ENCODE results near the gene KRT222.

Gene KRT222

DNA sequence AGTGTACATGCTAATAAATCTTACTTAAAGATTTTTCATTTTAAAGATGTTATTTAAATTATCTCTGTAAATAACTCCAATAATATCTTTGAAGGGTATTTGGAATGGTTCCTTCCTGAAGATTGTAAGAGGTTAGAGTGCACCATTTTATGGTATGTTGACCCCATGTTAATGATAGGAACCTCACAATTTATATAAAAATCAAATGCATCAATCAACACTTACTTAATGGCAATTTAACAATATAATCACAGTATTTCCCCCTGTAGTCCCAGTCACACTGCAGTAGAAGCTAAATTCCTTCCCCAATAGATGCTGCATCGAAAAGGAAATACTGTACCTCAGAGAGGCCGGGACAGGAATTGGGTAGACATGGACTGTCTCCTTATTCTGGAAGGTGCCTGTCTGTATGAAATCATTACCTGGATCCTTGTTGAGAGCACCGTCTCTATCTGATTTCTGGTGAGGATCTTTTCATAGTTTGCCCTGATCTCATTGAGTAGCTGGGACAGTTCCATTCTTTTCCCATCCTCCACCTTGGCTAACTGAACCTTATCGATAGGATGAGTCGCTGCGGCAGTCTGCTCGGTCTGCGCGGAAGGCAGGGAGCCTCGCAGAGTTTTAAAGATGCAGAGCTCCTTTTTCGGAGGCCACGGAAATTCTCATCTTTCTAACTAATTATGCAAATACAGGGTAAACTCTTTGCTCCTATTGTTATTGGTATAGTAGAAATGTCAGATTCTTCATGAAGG, at the start of gene KRT222:
TSS of gene KRT222 (minus strand) at position 596 of the 752 bp plus-strand sequence. CDS start at position 518, 78 bp downstream.
- DNase-seq (ENCODE audit: low read depth): no peak

DNA sequence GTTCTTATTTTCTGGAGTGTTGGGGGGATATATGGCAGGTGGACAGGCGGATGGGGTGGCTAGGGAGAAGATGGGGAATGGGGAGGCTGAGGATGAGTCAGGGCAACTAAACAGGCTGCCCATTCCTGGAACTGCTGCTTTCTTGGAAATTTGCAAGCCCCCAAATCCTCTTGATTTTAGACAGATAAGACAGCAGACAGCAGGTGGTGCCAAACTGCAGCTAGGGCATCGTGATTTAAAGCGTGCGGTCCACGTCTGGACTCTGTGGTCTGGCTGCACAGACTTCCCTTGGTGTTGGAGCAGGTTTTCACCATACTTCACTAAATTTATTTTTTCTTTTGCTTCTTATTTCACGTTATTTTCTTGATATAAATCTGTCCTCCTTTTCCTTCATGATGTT, 49.5 kb upstream of the KRT222 start:
- no peak for DNase-seq (ENCODE audit: low read depth)

DNA sequence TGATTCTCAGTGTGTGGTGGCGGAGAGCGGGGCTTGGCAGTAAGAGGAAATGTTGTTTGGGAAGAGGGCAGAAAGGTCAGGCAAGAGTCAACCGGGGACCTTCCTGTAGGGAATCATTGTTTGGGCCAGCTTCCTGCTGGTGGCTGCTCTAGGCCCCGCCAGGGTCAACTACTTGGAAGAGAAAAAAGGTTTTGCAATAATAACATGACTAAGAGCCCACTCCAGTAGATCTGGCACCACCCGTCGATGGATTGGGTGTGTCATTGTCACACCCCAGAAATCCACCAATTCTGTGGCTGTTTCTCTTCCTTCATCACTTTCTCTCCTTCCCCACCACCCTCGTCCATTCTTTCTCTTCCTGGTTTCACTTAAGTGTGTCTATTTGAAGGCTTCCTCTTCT, 42.8 kb upstream of the KRT222 start:
- DNase-seq (ENCODE audit: low read depth): no peak

DNA sequence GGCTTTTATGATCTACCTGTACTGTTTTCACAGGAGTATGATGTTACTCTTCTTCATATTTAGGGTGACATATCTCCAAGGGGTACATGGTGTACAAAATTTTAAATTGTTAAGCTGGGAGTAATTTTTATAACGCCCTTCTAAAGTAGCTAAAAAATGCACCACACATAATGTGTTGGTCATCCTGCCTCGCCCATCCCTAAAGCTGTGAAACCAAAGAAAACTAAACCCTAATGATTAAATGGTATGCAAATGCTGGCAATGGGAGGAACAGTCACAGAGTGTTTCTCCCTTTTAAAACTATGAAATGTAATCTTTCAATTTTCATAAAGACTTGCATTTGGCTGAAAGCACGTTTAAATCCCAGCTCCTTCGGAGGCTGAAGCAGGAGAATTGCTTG, 40.6 kb upstream of the KRT222 start:
- DNase-seq (ENCODE audit: low read depth): no peak

DNA sequence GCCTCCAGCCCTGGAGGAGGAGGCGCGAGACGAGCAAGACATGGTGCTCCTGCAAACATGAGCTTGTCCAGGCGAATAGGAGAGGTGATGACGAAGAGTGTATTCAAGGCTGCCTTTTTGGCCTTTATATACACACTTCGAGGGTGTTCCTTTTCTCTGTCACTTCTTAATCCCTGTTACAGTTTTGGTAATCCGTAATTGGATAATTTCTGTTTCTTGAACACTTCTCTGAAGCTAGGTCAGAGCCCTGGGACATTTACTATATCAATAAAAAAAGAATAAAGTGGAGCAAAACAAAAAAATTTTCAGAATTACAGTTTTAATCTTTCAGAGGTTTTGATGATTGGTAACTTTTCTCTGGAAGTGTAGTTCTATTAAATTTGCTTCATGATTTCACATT, 38.7 kb upstream of the KRT222 start, which contains the start of gene KRT24:
TSS of gene KRT24 (minus strand) at position 101 of the 400 bp plus-strand sequence. CDS start at position 42, 59 bp downstream.
- no peak for DNase-seq (ENCODE audit: low read depth)

DNA sequence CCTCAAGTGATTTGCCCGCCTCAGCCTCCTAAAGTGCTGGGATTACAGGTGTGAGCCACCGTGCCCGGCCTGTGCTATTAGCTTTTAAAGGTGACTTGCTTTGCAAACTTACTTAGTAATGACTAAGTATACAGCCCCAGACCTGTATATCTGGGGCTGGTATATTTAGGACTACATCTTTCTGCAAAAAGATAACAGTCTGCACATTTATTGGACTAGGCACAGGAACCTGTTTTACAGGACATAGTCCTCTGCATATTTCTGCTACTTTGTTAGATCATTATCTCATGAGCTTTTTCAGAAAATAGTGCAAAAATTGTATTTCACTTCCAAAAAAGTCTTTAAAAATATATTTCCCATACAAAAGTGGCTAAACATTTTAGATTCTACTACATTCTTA, 37.3 kb upstream of the KRT222 start:
- DNase-seq (ENCODE audit: low read depth): no peak

DNA sequence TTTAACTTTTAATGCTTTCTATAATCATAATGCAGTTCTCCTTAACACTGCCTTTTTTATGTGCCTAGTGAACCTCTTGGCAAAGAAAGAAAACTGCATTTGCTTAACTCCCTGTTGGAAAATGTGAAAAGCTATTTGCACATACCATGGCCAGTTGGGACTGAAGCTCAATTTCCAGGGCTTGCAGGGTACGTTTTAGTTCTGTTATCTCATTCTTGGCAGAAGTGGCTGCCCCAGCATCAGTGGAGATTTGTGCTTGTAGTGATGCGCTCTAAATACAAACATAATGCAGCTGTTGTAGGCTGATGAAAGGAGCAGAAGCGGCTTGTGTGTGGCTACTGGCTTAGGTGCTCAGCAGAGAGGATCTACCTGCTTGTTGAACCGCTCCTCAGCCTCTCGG, 34.9 kb upstream of the KRT222 start:
- no peak for DNase-seq (ENCODE audit: low read depth)

DNA sequence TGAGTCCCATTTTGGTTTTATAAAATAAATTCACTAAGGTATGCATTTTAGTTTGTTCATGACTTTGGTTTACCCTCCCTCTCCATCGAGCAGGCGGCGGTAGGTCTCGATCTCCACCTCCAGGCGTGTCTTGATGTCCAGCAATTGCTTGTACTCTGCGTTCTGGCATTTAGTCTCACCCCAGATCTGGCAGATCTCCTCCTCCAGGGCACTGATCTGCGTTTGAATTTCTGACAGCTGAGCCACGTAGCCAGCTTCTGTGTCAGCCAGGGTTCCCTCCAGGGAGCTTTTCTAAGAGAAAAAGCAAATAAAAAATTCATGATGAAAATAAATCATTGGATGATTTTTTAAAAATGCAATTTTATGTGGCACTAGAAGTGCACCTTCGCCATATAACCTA, 34.4 kb upstream of the KRT222 start:
- DNase-seq (ENCODE audit: low read depth): no peak

DNA sequence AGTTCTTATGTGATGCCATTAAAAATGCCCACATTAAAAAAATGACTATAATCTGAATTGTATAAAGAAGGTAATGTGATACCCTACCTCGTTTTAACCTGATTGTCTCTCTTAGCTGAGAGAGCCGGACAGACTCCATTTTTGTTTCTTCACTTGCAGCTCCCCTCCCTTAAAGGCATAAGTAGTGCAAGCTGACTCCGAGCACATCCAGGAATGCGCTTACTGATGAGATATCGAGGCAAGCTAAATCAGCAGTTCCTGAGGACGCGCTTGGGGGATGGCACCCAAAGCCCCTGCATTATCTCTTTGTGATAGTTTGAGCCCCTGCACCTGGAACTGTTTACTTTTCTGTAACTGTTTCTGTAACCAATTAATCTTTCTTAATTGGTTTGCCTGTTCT, 32.3 kb upstream of the KRT222 start:
- no peak for DNase-seq (ENCODE audit: low read depth)

DNA sequence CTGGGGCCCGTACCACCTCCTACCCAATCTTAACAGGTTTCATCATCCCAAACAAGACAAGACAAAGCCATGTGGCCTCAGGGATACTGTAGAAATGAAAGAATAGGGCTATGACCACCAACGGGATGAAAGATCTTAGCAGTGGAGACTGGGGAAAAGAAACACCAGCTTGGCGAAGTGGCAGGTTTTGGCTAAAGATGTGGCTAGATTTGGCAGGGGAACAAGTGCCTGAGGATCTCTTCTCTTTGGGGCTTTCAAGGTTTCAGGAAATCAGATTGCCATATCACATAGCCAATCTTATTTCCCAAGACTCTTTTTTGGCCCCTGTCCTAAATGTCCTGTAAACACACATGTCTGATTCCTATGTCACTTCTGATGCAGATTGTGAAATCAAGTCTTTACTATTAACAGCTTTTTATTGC, 31.7 kb upstream of the KRT222 start:
- no peak for DNase-seq (ENCODE audit: low read depth)

DNA sequence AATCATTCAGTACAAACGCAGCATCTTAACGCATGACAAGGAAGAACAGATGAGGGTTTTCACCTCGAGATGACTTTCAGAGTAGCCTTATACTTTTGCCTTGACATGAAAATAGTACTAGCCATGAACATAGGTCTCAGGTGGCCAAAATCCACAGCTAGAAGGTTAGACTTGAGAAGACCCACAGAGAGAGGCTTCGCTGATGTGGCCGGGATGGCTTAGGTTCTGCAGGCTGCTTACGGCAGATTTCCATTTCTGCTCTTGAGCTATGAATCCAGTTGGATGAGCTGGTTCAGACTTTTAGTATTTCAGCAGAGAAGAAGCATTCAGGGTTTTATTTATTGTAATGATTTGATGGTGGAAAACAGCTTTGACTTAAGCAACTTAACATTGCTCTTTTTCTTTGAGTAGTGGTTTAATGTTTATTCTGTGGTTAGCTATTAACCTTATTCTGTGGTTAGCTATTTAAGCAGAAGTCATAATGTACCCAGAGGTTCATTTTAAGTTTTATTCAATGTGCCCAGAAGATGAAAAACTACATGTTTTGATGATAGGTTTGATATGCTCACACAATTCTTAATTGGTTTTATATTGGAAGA, 31.0 kb upstream of the KRT222 start:
- no peak for DNase-seq (ENCODE audit: low read depth)

DNA sequence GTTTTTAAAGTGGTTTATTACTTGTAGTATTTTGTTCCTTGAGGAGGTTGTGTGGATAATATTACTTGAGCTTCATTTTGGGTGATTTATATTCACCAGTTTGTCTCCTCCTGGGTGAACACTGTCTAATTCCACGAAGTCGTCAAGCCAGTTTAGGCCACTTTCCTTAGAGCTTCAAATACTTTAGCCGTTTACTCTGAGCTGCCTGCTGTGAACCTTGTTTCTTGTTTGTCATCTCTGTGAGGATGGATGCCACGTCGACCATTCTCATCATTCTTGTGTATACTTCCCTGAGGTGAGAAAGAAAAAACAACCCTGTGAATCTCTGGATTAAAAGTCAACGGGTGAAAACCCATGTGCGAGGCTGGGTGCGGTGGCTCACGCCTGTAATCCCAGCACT, 29.6 kb upstream of the KRT222 start:
- DNase-seq (ENCODE audit: low read depth): no peak

DNA sequence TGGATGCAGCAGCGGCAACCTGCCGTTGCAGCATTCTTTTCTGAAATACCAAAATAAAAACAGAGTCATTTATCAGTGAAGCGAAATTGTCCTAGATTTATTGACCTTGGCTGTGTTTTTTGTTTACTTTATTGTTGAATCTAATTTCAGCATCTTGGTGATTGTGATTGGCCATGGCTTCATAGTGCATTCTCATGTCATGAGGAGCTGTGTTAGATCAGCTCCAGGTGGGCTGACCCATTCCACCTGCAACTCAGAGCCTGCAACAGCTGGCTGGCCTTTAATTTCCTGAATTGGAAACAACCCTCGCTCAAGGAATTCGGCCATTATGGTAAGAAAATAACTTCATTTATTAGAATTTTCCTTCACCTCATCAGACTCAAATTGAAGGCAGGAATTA, 22.1 kb upstream of the KRT222 start:
- no peak for DNase-seq (ENCODE audit: low read depth)

DNA sequence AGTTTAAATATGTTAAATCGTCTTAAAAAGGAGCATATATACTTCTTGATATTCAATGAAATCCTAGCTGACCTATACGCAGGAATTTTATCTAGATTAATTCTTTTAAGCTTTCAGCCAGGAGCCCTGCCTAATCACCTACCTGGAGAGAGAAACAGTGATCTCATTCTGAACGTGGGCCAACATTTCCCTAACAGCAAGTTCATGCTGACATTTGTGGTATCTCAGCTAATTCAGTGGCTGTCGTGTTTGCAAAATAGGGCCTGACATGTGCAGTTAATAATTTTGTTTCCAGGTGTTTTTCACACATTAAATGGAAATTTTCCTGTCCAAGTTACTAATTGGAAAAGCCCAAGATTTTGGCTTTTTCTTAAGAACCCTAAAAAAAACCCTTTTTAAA, 21.2 kb upstream of the KRT222 start:
- no peak for DNase-seq (ENCODE audit: low read depth)

DNA sequence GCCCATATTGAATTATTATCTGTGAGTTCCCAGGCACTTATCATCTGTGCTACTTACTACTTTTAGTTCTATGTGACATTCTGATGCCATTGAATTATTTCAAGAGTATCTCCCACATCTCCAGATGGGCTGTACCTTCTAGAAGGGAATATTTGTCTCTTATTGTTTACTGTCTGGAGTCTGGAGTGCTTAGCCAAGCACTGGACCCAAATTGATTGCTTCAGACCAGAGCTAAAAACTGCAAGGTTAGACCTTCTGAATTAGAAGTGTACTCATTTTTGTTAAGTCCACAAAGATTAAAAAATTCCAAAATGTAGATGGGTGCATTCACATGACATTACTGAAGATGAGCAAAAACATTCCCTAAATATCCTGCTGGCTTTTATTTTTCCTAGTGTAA, 16.0 kb upstream of the KRT222 start:
- DNase-seq (ENCODE audit: low read depth): no peak

DNA sequence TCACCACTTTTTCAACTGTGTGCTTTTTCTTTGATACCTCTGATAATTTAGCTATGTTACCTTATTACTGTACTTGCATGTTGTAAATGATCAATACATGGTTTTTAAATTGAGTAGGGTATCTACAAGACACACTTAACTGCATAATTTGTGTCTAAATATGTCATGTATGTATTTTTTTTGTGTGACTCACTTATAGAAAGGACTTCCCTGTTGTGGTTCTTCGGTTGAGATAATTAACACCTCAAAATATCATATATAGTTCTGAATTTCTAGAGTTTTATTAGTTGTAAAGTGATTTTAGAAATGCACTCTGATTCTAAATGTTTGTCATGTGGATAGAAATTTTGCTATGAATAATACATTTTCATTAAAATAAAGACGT, 14.5 kb upstream of the KRT222 start:
- no peak for DNase-seq (ENCODE audit: low read depth)

DNA sequence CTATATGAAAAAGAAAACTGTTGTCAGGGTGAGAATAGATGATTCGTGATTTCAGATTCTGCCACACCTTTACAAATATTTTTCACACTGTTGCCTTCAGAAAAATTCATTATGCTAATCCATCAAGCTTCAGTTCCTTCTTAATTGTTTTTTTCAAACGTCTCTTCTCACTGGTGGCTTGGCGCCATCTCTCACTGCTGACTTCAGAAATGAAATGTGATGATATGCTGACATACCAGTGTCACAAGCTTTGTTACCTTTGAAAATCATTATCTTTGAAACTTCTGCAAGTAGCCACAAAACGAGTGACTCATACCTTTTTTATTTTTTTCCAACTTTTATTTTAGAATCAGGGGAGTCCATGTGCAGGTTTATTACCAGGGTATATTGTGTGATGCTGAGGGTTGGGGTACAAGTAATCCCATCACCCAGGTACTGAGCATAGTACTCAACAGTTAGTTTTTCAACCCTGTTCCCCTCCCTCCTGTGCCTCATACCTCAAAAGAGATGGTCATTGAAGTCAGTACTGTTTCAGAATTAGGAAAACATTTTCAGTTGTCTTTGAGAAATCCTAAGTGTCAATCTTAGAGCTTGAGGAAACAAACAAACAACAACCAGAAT, 14.0 kb upstream of the KRT222 start:
- no peak for DNase-seq (ENCODE audit: low read depth)

DNA sequence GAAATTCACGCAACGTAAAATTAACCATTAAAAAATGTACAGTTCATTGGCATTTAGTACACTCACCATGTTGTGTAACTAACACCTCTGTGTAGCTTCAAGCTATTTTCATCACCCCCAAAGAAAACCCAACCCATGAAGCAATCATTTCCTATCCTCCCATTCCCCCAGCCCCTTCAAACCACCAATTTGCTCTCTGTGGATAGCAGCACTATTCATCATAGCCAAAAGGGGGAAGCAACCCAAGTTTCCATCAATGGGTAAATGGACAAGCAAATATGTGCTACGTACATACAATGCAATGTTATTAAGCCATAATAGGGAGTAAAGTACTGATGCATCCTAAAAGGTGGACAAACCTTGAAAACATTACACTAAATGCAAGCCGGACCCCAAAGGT, 10.9 kb upstream of the KRT222 start:
- DNase-seq (ENCODE audit: low read depth): no peak

DNA sequence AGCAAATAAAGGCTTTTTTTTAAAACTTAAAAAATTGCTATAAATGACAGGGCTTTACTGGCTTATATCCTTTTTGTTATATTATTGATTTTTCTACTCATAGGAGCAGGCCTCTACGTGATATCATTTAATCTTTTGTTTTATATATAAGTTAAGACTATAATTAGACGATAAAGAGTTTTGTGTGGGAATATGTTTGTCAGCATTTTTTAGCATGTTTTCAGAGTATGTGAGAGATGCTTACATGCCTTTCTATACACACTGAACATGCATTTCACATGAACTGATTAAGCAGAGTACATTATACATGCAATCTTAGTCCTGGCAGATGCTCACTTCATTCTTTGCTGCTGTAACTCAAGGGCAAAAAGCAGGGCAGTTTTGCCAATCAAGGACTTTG, 7.7 kb upstream of the KRT222 start:
- DNase-seq (ENCODE audit: low read depth): no peak

DNA sequence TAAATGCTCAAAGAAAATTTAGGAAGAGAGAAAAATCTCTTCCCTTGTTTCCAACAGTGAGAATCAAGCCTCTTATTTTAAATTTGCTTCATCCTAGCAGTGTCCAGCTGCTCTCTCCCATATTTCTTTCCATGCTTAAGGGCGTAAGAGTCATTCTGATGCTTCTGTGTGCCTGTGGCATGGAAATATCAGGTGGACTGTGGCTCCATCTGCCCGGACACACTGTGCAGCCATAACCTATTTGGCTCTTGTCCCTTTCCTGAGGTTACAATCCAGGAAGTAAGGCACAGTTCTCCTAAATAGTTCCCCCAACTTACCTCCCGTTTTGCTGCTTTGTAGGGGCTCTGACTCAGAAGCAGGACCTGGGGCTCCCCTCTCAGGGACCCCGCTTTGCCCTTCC, 6.3 kb upstream of the KRT222 start:
- DNase-seq (ENCODE audit: low read depth): no peak

DNA sequence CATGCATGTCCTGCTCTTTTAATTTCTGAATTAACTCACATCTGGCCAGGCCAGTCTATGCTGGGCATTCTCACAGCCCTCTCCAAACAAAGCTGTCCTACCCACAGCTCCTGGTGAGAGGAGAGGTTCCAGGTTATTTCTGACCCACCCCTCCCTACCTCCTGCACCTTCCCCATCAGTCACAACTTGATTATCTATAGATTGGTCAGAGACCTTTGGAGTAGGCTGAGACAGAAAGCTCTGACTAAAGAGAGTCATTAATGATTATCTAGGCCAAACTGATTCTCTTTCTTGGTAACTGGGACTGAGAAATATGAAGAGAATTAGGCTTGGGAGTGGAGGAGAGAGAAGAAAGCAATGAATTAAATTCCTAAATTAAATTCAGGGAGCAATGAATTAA, 1.4 kb upstream of the KRT222 start:
- DNase-seq (ENCODE audit: low read depth): no peak

DNA sequence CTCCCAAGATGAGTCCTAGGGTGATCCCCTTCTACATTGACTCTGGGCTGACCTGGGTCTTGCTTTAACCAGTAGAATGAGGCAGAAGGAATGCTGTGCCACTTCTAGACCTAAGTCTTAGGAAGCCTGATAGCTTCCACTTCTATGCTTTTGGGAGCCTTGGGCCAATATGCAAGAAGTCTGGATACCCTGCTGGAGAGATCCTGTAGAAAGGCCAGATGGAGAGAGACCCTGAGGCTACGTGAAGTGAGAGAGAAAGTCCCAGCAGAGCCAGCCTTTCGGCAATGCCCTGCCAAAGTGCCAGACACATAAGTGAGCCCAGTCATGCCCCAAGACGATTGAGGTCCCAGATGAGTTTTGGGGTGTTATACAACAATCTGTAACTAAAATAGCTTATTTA, 1.7 kb downstream of the KRT222 start:
- no peak for DNase-seq (ENCODE audit: low read depth)

DNA sequence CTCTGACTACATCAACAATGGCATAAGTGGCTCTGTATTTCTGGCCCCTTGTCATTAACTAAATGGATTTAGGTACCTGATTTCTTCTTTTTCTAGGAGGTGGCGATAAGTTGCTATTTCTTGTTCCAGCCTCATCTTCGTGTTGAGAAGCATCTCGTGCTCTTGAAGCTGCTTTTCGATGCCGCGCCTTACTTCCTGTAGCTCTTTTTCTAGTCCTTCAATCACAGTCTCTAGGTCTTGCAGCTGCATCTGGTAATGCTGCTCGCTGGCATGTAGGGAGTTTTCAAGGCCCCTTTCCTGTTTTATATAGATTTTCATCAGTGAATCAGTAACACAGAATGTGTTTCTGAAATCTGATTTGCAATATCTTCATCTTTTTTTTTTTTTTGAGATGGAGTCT, 5.1 kb downstream of the KRT222 start:
- DNase-seq (ENCODE audit: low read depth): no peak

DNA sequence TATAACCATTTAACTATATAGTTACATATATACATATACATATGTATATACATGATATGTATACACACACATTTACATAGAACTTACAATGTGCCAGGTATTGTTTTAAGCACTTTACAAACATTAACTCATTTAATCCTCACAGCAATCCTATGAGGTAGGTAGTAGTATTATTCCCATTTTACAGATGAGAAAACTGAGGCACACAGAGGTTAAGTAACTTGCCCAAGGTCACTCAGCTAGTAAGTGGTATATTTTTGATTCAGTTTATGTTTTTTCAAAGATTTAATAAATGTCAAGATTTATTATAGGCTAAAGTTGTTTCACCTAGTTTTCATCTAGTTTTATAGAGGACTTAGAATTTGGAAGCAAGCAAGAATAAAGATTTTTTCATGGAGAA, 6.6 kb downstream of the KRT222 start:
- no peak for DNase-seq (ENCODE audit: low read depth)

Measured in GM04504 (cell line).